Astrocyte (in vitro differentiated cells and primary cell): ENCODE results near the gene CAGE1. TPM values are rescaled to one million over a fixed set of nuclear protein-coding genes. Genes with fewer than 3 reads are reported as not detected.

ENCODE experiments used
- DNase-seq: peaks from one replicate; pipeline ENCODE4 v3.0.0-alpha.2; 2010; ENCODE audit warnings: low read depth
- FAIRE-seq: peaks from 2 replicates; lab custom pipeline; 2011; peaks lifted over from hg19 to GRCh38; lab: Jason Lieb, UNC
- H2AFZ ChIP-seq: 2 replicates; pipeline ENCODE4 v1.6.0; 2012; ENCODE audit warnings: low read depth, low read length, inconsistent platforms
- H3K27ac ChIP-seq: 2 replicates; pipeline ENCODE4 v1.5.1; 2011; ENCODE audit warnings: low read depth, low read length, inconsistent platforms
- H3K27me3 ChIP-seq: 2 replicates; pipeline ENCODE4 v1.6.0; 2011; ENCODE audit warnings: low read length, inconsistent platforms; ENCODE audit not compliant: insufficient read depth
- H3K36me3 ChIP-seq: 2 replicates; pipeline ENCODE4 v1.5.1; 2011; ENCODE audit warnings: low read length, inconsistent platforms; ENCODE audit not compliant: insufficient read depth
- H3K4me1 ChIP-seq: 2 replicates; pipeline ENCODE4 v1.5.1; 2011; ENCODE audit warnings: low read length, inconsistent platforms; ENCODE audit not compliant: insufficient read depth
- H3K4me2 ChIP-seq: 2 replicates; pipeline ENCODE4 v1.6.0; 2012; ENCODE audit warnings: low read length, inconsistent platforms
- H3K4me3 ChIP-seq: 2 replicates; pipeline ENCODE4 v1.5.1; 2011; ENCODE audit warnings: low read depth, mild to moderate bottlenecking, low read length, inconsistent platforms; ENCODE audit not compliant: insufficient read depth
- H3K79me2 ChIP-seq: 2 replicates; pipeline ENCODE4 v1.6.0; 2012; ENCODE audit warnings: mild to moderate bottlenecking, low read length, inconsistent platforms; ENCODE audit not compliant: insufficient read depth
- H3K9ac ChIP-seq: 2 replicates; pipeline ENCODE4 v1.6.0; 2012; ENCODE audit warnings: mild to moderate bottlenecking, low read length, inconsistent platforms
- H3K9me3 ChIP-seq: 2 replicates; pipeline ENCODE4 v1.5.1; 2012; ENCODE audit warnings: low read depth, mild to moderate bottlenecking, low read length, inconsistent platforms; ENCODE audit not compliant: insufficient read depth
- H4K20me1 ChIP-seq: 2 replicates; pipeline ENCODE4 v1.6.0; 2012; ENCODE audit warnings: low read length, inconsistent platforms; ENCODE audit not compliant: insufficient read depth
- H3K27ac Mint-ChIP-seq: one replicate; pipeline ENCODE4 v1.8.0; 2021; ENCODE audit warnings: mild to moderate bottlenecking, mixed read lengths; ENCODE audit not compliant: unreplicated experiment
- H3K27me3 Mint-ChIP-seq: one replicate; pipeline ENCODE4 v1.8.0; 2021; ENCODE audit warnings: low read depth, mixed read lengths; ENCODE audit not compliant: unreplicated experiment
- H3K36me3 Mint-ChIP-seq: one replicate; pipeline ENCODE4 v1.8.0; 2021; ENCODE audit warnings: low read depth, mixed read lengths; ENCODE audit not compliant: unreplicated experiment
- H3K4me1 Mint-ChIP-seq: one replicate; pipeline ENCODE4 v1.8.0; 2021; ENCODE audit warnings: low read depth, mixed read lengths; ENCODE audit not compliant: unreplicated experiment
- H3K4me3 Mint-ChIP-seq: one replicate; pipeline ENCODE4 v1.8.0; 2021; ENCODE audit warnings: mild to moderate bottlenecking, moderate library complexity, mixed read lengths; ENCODE audit not compliant: unreplicated experiment
- H3K9me3 Mint-ChIP-seq: one replicate; pipeline ENCODE4 v1.8.0; 2021; ENCODE audit warnings: mild to moderate bottlenecking, mixed read lengths; ENCODE audit not compliant: unreplicated experiment
- CTCF ChIP-seq: IDR thresholded peaks from 2 replicates; pipeline ENCODE4 v1.5.1; 2011; ENCODE audit warnings: low read depth, mild to moderate bottlenecking, inconsistent platforms, low read length, moderate library complexity; ENCODE audit not compliant: insufficient read depth
- EZH2 ChIP-seq: IDR thresholded peaks from 2 replicates; pipeline ENCODE4 v1.6.1; 2012; ENCODE audit warnings: mild to moderate bottlenecking, low read length, inconsistent platforms; ENCODE audit not compliant: insufficient read depth
- total RNA-seq: library from RNA; stranded (reverse); gene quantifications from 2 replicates; pipeline ENCODE4 v1.2.1, GENCODE V29; 2021

The CAGE1 gene
- total RNA-seq, 1 donor from 2014 or later: 0.30 TPM

DNA sequence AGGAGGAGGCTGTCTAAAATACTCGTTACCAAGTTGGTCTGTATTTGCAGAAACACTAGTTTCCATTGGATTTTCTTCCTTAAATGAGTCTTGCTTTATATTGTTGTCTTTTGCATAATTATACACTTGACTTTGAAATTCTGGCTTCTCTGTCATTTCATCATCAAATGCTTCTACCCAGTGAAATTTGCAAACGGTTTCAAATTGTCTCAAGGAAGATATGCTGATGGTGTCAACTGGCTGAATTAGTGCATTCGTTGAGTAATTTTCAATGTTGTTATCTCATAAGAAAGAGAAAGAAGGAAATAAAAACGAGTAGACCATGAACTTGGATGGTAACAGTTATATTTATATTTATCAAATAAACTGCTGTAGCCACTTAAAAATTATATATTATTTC, 10.8 kb downstream of the CAGE1 start:
- DNase-seq (no peak), FAIRE-seq (no peak)
- no peak overlapping the region for H3K4me2 ChIP-seq
- no peaks in the 10 kb centered on the region for H3K9me3 ChIP-seq
- no peaks in the 10 kb centered on the region for H3K27me3 ChIP-seq
- Mint-ChIP-seq H3K9me3 (no peaks in the 10 kb centered on the region), H3K27ac (no peak overlapping the region), H3K4me3 (no peak overlapping the region), H3K36me3 (no peaks in the 10 kb centered on the region), H3K4me1 (peaks cover 3% of the 10 kb centered on the region), H3K27me3 (no peaks in the 10 kb centered on the region)
- H3K27ac ChIP-seq: no peak overlapping the region
- no peak overlapping the region for H3K4me3 ChIP-seq
- H3K9ac ChIP-seq: no peak overlapping the region
- no peaks in the 10 kb centered on the region for H4K20me1 ChIP-seq
- H3K79me2 ChIP-seq: no peaks in the 10 kb centered on the region
- H2AFZ ChIP-seq: no peak overlapping the region
- no peaks in the 10 kb centered on the region for H3K36me3 ChIP-seq
- H3K4me1 ChIP-seq: no peaks in the 10 kb centered on the region
- no peak for TF ChIP-seq EZH2
- no peak for TF ChIP-seq CTCF

DNA sequence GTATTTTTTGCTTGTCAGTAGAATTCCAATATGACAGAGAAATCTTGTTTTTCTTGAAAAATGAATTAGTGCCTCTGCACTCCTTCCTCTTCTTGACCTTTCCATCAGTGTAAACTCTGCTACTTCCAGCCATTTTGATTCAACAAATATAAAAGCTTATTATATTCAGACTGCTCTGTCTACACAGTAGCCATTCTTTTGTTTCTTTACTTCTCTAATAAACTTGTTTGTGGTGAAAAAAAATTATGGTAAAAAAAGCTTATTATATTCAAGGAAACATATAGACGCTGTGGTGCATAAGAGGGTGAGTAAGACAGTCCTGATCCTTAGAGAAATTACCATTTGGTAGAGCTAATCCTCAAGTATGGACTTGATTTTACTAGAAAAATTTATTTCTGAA, 11.6 kb downstream of the CAGE1 start:
- TF ChIP-seq CTCF (no peak), EZH2 (no peak)
- Histone ChIP-seq H4K20me1 (no peaks in the 10 kb centered on the region), H3K4me1 (no peaks in the 10 kb centered on the region), H3K4me3 (no peak overlapping the region), H3K9ac (no peak overlapping the region), H3K27me3 (no peaks in the 10 kb centered on the region), H3K27ac (no peak overlapping the region), H2AFZ (no peak overlapping the region), H3K4me2 (no peak overlapping the region), H3K9me3 (no peaks in the 10 kb centered on the region), H3K36me3 (no peaks in the 10 kb centered on the region), H3K79me2 (no peaks in the 10 kb centered on the region)
- Mint-ChIP-seq H3K27me3 (no peaks in the 10 kb centered on the region), H3K4me3 (no peak overlapping the region), H3K9me3 (no peaks in the 10 kb centered on the region), H3K36me3 (no peaks in the 10 kb centered on the region), H3K27ac (no peak overlapping the region), H3K4me1 (peaks cover 4% of the 10 kb centered on the region)
- DNase-seq (no peak), FAIRE-seq (no peak)

- Mint-ChIP-seq H3K27ac (no peak overlapping the region), H3K4me3 (no peak overlapping the region), H3K36me3 (no peaks in the 10 kb centered on the region), H3K4me1 (peaks cover 4% of the 10 kb centered on the region), H3K27me3 (no peaks in the 10 kb centered on the region), H3K9me3 (no peaks in the 10 kb centered on the region)
- Histone ChIP-seq H3K36me3 (no peaks in the 10 kb centered on the region), H3K27ac (no peak overlapping the region), H3K9ac (no peak overlapping the region), H3K79me2 (no peaks in the 10 kb centered on the region), H3K9me3 (no peaks in the 10 kb centered on the region), H2AFZ (no peak overlapping the region), H4K20me1 (no peaks in the 10 kb centered on the region), H3K4me3 (no peak overlapping the region), H3K27me3 (no peaks in the 10 kb centered on the region), H3K4me1 (no peaks in the 10 kb centered on the region), H3K4me2 (no peak overlapping the region)
- FAIRE-seq (no peak), DNase-seq (no peak)
- TF ChIP-seq CTCF (no peak), EZH2 (no peak)
These were observed 15.8 kb downstream of the CAGE1 start for GRCh38 chr6:7373739-7374138.
